PC-9 (cell line): ENCODE measurements around the gene PIP5K1B. TPM values are rescaled to one million over a fixed set of nuclear protein-coding genes. Genes with fewer than 3 reads are reported as not detected.

Source experiments
- BruUV-seq: library from RNA; stranded (reverse); fragments of 400-500 nt; replicated peaks from 2 replicates; lab custom pipeline; 2021; lab: Mats Ljungman, UMichigan
- CTCF ChIA-PET: fragments of 300-600 bp; sonication (Branson Sonifier 250); formaldehyde crosslinking; loops from one replicate; lab custom pipeline; 2022; ENCODE audit warnings: antibody characterized with exemption; lab: Charles Lee
- POLR2A ChIA-PET: fragments of 300-600 bp; sonication (Branson Sonifier 250); formaldehyde crosslinking; loops from one replicate; lab custom pipeline; 2022; ENCODE audit warnings: antibody characterized with exemption; ENCODE audit not compliant: unreplicated experiment; lab: Charles Lee
- DNase-seq, 2 experiments: peaks; one replicate each; pipeline versions ENCODE4 v3.0.0 to v3.0.0-alpha.2; 2015 to 2022; ENCODE audit warnings: mixed read lengths in 1 of 2
- H2AFZ ChIP-seq: fragments of 200-600 bp; sonication (generic); 2 replicates; pipeline ENCODE4 v1.8.1; 2017; ENCODE audit warnings: antibody characterized with exemption
- H3F3A ChIP-seq: fragments of 200-600 bp; sonication (generic); 2 replicates; pipeline ENCODE4 v1.8.1; 2017; ENCODE audit warnings: antibody characterized with exemption, mild to moderate bottlenecking, low read depth; ENCODE audit not compliant: insufficient read depth
- H3K27ac ChIP-seq: fragments of 200-600 bp; sonication (generic); 2 replicates; pipeline ENCODE4 v1.6.1; 2016; ENCODE audit warnings: mixed run types
- H3K27me3 ChIP-seq: fragments of 200-600 bp; sonication (generic); 2 replicates; pipeline ENCODE4 v1.6.1; 2016; ENCODE audit warnings: low read depth, mixed run types; ENCODE audit not compliant: insufficient read depth
- H3K36me3 ChIP-seq: fragments of 200-600 bp; sonication (generic); 2 replicates; pipeline ENCODE4 v1.6.1; 2016; ENCODE audit warnings: low read depth, mixed run types
- H3K4me1 ChIP-seq: fragments of 200-600 bp; sonication (generic); replicated peaks from 2 replicates; pipeline ENCODE4 v1.6.1; 2016; ENCODE audit warnings: mixed run types; ENCODE audit not compliant: insufficient read depth
- H3K4me2 ChIP-seq: fragments of 200-600 bp; sonication (generic); 2 replicates; pipeline ENCODE4 v1.6.1; 2017; ENCODE audit warnings: mixed run types
- H3K4me3 ChIP-seq: fragments of 200-600 bp; sonication (generic); 2 replicates; pipeline ENCODE4 v1.6.1; 2016; ENCODE audit warnings: mixed run types
- H3K79me2 ChIP-seq: fragments of 200-600 bp; sonication (generic); 2 replicates; pipeline ENCODE4 v1.6.1; 2017; ENCODE audit warnings: low read depth, mixed run types
- H3K9me2 ChIP-seq: fragments of 200-600 bp; sonication (generic); 2 replicates; pipeline ENCODE4 v1.8.1; 2017; ENCODE audit warnings: mild to moderate bottlenecking; ENCODE audit not compliant: insufficient read depth
- H3K9me3 ChIP-seq: fragments of 200-600 bp; sonication (generic); 2 replicates; pipeline ENCODE4 v1.8.1; 2016; ENCODE audit warnings: low read depth; ENCODE audit not compliant: insufficient read depth
- H4K20me1 ChIP-seq: fragments of 200-600 bp; sonication (generic); 2 replicates; pipeline ENCODE4 v1.8.1; 2017; ENCODE audit not compliant: insufficient read depth
- EZH2 ChIP-seq: fragments of 200-600 bp; sonication (generic); IDR thresholded peaks from 2 replicates; pipeline ENCODE4 v1.8.0; 2017; ENCODE audit warnings: antibody characterized with exemption, low read depth
- intact Hi-C: fragments of 100-400 bp; cut with micrococcal nuclease; formaldehyde crosslinking; loops from one replicate; pipeline ENCODE4 v1.10.0; 2022; ENCODE audit not compliant: unreplicated experiment
- total RNA-seq: library from RNA; stranded (reverse); gene quantifications from 2 replicates; pipeline ENCODE4 v1.2.3, GENCODE V29; 2021
- TF ChIP-seq, protein P1 (sequence below): fragments of 200-600 bp; sonication (generic); conservative IDR thresholded peaks from 2 replicates; pipeline ENCODE4 v1.6.1; 2017; ENCODE audit warnings: mixed run types, antibody characterized with exemption, mild to moderate bottlenecking, moderate library complexity

PIP5K1B gene
- total RNA-seq, 1 experiment from 2014 or later: not detected

DNA sequence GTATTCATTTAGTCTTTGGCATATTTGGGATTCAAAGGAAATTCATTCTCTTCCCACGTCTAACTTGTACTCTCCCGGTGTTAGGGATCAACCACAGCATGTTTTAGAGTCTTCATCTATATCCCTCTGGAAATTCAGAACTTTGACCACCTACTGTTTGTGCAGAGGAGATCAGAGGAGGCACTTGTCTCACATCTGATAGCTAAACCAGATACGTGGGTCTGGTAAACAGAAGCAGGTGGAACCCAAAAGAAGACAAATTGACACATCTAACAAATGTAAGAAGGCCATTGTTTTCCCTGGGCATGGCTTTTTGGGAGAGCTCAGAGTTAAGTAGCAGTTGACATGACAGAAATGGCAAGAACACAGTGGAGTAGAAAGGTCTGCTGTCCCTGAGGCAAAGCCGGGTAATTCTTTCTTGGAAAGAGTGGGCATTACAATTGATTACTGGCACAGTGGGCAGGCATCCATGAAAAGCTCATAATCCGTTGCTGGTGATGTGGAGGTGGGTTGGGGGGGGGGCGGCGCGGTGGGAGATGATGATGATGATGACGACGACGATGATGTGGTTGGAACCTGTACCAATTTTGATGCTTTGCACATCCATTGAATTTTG lies 27.5 kb downstream of the PIP5K1B start:
- H2AFZ ChIP-seq: no peak overlapping the region
- no peaks in the 10 kb centered on the region for H3K36me3 ChIP-seq
- H3K4me2 ChIP-seq: no peak overlapping the region
- no peaks in the 10 kb centered on the region for H3K9me3 ChIP-seq
- DNase-seq: no peak
- H3K27me3 ChIP-seq: peaks cover 41% of the 10 kb centered on the region
- no peak overlapping the region for H3K27ac ChIP-seq
- no peaks in the 10 kb centered on the region for H3F3A ChIP-seq
- no peak overlapping the region for H3K4me3 ChIP-seq
- TF ChIP-seq EZH2: no peak
- TF ChIP-seq, protein P1, sequence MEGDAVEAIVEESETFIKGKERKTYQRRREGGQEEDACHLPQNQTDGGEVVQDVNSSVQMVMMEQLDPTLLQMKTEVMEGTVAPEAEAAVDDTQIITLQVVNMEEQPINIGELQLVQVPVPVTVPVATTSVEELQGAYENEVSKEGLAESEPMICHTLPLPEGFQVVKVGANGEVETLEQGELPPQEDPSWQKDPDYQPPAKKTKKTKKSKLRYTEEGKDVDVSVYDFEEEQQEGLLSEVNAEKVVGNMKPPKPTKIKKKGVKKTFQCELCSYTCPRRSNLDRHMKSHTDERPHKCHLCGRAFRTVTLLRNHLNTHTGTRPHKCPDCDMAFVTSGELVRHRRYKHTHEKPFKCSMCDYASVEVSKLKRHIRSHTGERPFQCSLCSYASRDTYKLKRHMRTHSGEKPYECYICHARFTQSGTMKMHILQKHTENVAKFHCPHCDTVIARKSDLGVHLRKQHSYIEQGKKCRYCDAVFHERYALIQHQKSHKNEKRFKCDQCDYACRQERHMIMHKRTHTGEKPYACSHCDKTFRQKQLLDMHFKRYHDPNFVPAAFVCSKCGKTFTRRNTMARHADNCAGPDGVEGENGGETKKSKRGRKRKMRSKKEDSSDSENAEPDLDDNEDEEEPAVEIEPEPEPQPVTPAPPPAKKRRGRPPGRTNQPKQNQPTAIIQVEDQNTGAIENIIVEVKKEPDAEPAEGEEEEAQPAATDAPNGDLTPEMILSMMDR: no peak
- H4K20me1 ChIP-seq: no peaks in the 10 kb centered on the region
- H3K9me2 ChIP-seq: no peaks in the 10 kb centered on the region
- ChIA-PET POLR2A (no interaction called here), CTCF (no interaction called here)
- no TSS peak for BruUV-seq
- no peaks in the 10 kb centered on the region for H3K79me2 ChIP-seq
- intact Hi-C loops: no loop called here
- H3K4me1 ChIP-seq: no peaks in the 10 kb centered on the region

DNA sequence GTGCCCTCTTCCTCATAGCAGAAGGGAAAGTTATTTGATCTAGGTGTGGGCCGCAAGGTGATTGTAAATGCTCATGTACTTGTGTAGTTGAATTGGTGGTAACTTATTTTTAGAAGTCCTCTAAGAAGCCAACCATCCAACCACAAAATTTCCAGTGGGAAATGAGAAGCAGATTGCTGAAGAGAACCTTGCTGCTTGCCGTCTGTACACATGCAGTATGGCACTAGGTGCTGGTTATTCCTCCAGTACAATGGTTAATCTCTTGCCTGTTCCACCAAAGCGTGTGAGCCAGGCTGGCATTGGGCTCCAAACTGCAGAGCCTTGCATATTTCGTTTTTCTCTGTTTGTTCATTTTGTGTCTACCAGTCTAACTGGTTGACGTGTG lies 28.0 kb downstream of the PIP5K1B start:
- H3F3A ChIP-seq: no peaks in the 10 kb centered on the region
- no peaks in the 10 kb centered on the region for H3K9me2 ChIP-seq
- intact Hi-C loops: no loop called here
- POLR2A ChIA-PET: no interaction called here
- no peak for TF ChIP-seq EZH2
- TF ChIP-seq, protein P1: no peak
- peaks cover 41% of the 10 kb centered on the region for H3K27me3 ChIP-seq
- no peak overlapping the region for H2AFZ ChIP-seq
- no peaks in the 10 kb centered on the region for H3K4me1 ChIP-seq
- H3K79me2 ChIP-seq: no peaks in the 10 kb centered on the region
- CTCF ChIA-PET: no interaction called here
- H3K36me3 ChIP-seq: no peaks in the 10 kb centered on the region
- H3K4me2 ChIP-seq: no peak overlapping the region
- no peaks in the 10 kb centered on the region for H4K20me1 ChIP-seq
- H3K4me3 ChIP-seq: no peak overlapping the region
- no TSS peak for BruUV-seq
- no peak overlapping the region for H3K27ac ChIP-seq
- no peaks in the 10 kb centered on the region for H3K9me3 ChIP-seq
- no peak for DNase-seq

DNA sequence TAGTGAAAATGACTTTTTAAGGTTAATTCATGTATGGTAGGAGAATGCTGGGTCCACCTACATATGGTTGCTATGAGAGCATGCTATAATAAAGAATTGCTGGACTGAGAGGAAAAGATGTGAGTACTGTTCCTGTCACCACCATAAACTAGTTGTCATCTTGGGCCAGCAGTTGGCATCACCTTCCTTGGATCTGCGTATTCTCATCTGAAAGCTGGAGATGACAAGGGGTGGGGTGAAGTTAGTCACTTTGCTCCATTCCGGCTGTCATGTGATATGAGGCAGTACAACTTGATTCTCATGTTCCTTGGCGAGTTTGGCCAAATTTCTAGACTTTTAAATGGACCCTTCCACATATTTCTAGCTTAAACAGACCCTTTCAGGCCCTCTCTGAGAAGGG lies 33.3 kb downstream of the PIP5K1B start:
- H3K9me2 ChIP-seq: no peaks in the 10 kb centered on the region
- intact Hi-C loops: no loop called here
- no peak overlapping the region for H3K4me3 ChIP-seq

More for the DNA sequence above, 33.3 kb downstream of the PIP5K1B start:
- ChIA-PET POLR2A (no interaction called here), CTCF (no interaction called here)
- TF ChIP-seq, protein P1: no peak
- no peak for TF ChIP-seq EZH2
- Histone ChIP-seq H3K27me3 (peaks cover 15% of the 10 kb centered on the region), H3K9me3 (no peaks in the 10 kb centered on the region), H3K4me2 (no peak overlapping the region), H3K36me3 (no peaks in the 10 kb centered on the region), H3K79me2 (no peaks in the 10 kb centered on the region), H2AFZ (no peak overlapping the region), H3K27ac (no peak overlapping the region), H4K20me1 (no peaks in the 10 kb centered on the region), H3F3A (no peaks in the 10 kb centered on the region), H3K4me1 (peaks cover 22% of the 10 kb centered on the region)
- BruUV-seq: no TSS peak
- no peak for DNase-seq
